Adrenal gland (tissue), 5 donors: ENCODE data around the gene GATA2.

ENCODE experiments used
- CTCF ChIP-seq, 6 experiments: fragments of 450-650 bp in 4 of 6; fragments of 200-600 bp in 2 of 6; sonication (generic) in 1 of 6; IDR thresholded peaks; 1 replicate in 5 of 6; 2 replicates in 1 of 6; pipeline versions ENCODE4 v1.5.1 to v1.8.0; 2016 to 2021; ENCODE audit warnings: antibody characterized with exemption in 6 of 6, mild to moderate bottlenecking in 2 of 6, moderate library complexity in 1 of 6
- POLR2A ChIP-seq, 2 donors: fragments of 450-650 bp; IDR thresholded peaks; one replicate each; pipeline ENCODE4 v1.6.1; 2017; ENCODE audit warnings: antibody characterized with exemption in 2 of 2, mild to moderate bottlenecking in 2 of 2, moderate library complexity in 1 of 2
- donor health status: DM: no; HTN: no; CAD: no.

DNA sequence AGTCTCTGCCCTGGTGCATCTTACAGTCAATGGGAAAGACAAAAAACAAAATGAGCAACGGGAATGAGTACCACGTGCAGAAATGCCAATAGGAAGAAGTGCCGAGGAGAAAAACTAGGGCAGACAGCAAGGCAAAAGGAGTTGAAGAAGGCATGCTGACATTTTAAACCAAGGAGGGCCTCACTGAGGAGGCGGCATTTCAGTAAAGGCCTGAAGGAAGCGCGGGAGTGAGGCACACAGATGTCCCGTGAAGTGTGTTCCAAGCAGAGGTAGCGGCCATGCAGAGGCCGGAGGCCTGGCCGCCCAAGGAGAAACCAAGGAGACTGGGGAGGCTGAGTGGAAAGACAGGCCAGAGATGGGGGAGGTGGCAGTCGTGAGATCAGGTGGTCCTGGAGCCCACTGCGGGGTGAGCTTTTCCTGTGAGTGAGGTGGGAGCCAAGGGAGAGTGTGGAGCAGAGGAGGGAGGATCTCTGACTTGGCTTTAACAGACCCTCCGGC lies 61.1 kb downstream of the GATA2 start:
- TF ChIP-seq CTCF (IDR thresholded peaks at IDR 0.05), result no peak
- TF ChIP-seq POLR2A (IDR thresholded peaks at IDR 0.05), result no peak
